Left ventricle myocardium inferior (tissue), 1 donor: ENCODE measurements around the gene VAV2. TPM values are rescaled to one million over a fixed set of nuclear protein-coding genes. Genes with fewer than 3 reads are reported as not detected.

ENCODE experiments used
- DNase-seq: peaks from one replicate; pipeline ENCODE4 v3.0.0-alpha.2; 2020
- H3K27ac ChIP-seq: fragments of 200-600 bp; replicated peaks from 2 replicates; pipeline ENCODE4 v1.8.0; 2021
- H3K27me3 ChIP-seq: fragments of 200-600 bp; 2 replicates; pipeline ENCODE4 v1.8.0; 2021; ENCODE audit warnings: low read depth
- H3K36me3 ChIP-seq: fragments of 200-600 bp; 2 replicates; pipeline ENCODE4 v1.8.0; 2021
- H3K4me1 ChIP-seq: fragments of 200-600 bp; 2 replicates; pipeline ENCODE4 v1.8.0; 2021
- H3K4me3 ChIP-seq: fragments of 200-600 bp; 2 replicates; pipeline ENCODE4 v1.8.0; 2021; ENCODE audit warnings: mild to moderate bottlenecking, moderate library complexity
- H3K9me3 ChIP-seq: fragments of 200-600 bp; replicated peaks from 2 replicates; pipeline ENCODE4 v1.8.0; 2021
- intact Hi-C: fragments of 100-400 bp; cut with micrococcal nuclease; formaldehyde crosslinking; loops from one replicate; pipeline ENCODE4 v1.11.0; 2022
- total RNA-seq: library from RNA; stranded (reverse); fragmentation: NEBNext Ultra II Directional; extraction: Animal tissue kit (Norgen Biotek cat#: 25700); gene quantifications from one replicate; pipeline ENCODE4 v1.2.1, GENCODE V29; 2021
- TF ChIP-seq, protein P1 (sequence below): fragments of 200-600 bp; IDR thresholded peaks from 2 replicates; pipeline ENCODE4 v1.8.0; 2021; ENCODE audit warnings: antibody characterized with exemption, mild to moderate bottlenecking, borderline replicate concordance
- donor health status: DM: no; HTN: yes; CAD: no; lungs with severe emphysema.

VAV2 gene
- total RNA-seq, 1 donor from 2014 or later: 4.1 TPM

DNA sequence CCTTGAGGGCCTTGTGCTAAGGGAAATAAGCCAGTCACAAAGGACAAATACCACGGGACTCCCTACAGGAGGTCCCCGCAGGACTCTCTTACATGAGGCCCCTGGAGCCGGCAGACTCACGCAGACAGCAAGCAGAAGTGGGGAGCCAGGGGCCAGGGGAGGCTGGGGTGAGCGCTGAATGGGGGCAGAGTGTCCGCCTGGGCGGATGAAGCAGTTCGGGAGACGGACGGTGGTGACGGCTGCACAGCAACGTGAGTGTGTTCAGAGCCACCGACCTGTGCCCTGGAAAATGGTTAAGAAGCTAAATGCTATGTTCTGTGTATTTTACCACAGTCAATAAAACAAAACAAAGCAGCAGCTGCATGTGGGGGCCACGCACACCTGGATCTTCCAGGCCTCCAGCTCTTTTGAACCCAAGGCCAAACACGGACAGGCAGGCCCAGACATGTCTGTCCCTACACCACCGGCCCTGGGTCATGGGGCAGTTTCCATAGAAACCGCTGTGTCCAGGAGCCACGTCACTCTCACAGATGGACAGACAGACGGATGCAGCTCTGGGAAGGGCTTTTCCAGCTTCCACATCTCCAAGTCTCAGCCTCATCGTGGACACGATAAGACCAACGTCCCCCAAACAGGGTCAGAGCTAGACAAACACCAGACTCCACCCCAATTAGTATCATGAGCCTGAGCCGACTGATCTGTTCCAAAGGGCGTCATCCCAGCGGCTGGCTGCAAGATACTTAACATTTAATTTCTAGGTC is 103.9 kb downstream of the VAV2 start:
- no peak for DNase-seq
- Histone ChIP-seq H3K27me3 (no peaks in the 10 kb centered on the region), H3K4me1 (peaks cover 4% of the 10 kb centered on the region), H3K36me3 (no peaks in the 10 kb centered on the region), H3K27ac (no peak overlapping the region), H3K9me3 (no peaks in the 10 kb centered on the region), H3K4me3 (no peak overlapping the region)
- TF ChIP-seq, protein P1, sequence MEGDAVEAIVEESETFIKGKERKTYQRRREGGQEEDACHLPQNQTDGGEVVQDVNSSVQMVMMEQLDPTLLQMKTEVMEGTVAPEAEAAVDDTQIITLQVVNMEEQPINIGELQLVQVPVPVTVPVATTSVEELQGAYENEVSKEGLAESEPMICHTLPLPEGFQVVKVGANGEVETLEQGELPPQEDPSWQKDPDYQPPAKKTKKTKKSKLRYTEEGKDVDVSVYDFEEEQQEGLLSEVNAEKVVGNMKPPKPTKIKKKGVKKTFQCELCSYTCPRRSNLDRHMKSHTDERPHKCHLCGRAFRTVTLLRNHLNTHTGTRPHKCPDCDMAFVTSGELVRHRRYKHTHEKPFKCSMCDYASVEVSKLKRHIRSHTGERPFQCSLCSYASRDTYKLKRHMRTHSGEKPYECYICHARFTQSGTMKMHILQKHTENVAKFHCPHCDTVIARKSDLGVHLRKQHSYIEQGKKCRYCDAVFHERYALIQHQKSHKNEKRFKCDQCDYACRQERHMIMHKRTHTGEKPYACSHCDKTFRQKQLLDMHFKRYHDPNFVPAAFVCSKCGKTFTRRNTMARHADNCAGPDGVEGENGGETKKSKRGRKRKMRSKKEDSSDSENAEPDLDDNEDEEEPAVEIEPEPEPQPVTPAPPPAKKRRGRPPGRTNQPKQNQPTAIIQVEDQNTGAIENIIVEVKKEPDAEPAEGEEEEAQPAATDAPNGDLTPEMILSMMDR: no peak
- intact Hi-C loops: no loop called here

DNA sequence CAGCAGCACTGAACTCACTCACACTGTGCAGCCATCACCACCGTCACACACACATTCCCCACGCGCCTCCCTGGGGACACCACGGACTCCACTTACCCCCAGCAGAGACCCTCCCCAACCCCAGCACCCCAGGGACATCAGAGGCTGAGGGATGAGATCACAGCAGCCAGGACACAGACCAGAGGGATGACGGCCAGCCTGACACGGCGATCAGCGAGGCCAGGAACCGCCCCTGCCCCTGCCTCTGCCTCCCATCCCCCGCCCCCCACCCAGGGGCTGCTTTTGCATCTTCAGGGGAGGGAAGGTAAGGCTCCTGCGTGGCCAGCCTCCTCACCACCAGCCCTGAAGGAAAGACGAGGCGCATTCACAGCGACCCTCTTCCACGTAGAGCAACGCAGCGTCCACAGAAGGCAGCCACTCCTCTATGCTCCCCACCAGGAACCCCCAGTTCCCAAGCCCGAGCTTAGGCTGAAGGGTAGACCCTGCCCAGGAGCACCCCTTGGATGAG is 104.5 kb downstream of the VAV2 start:
- no peaks in the 10 kb centered on the region for H3K9me3 ChIP-seq
- TF ChIP-seq, protein P1: no peak
- intact Hi-C loops: no loop called here
- no peaks in the 10 kb centered on the region for H3K27me3 ChIP-seq
- no peak overlapping the region for H3K4me3 ChIP-seq
- DNase-seq: no peak
- no peaks in the 10 kb centered on the region for H3K36me3 ChIP-seq
- no peak overlapping the region for H3K27ac ChIP-seq
- H3K4me1 ChIP-seq: peaks cover 4% of the 10 kb centered on the region

DNA sequence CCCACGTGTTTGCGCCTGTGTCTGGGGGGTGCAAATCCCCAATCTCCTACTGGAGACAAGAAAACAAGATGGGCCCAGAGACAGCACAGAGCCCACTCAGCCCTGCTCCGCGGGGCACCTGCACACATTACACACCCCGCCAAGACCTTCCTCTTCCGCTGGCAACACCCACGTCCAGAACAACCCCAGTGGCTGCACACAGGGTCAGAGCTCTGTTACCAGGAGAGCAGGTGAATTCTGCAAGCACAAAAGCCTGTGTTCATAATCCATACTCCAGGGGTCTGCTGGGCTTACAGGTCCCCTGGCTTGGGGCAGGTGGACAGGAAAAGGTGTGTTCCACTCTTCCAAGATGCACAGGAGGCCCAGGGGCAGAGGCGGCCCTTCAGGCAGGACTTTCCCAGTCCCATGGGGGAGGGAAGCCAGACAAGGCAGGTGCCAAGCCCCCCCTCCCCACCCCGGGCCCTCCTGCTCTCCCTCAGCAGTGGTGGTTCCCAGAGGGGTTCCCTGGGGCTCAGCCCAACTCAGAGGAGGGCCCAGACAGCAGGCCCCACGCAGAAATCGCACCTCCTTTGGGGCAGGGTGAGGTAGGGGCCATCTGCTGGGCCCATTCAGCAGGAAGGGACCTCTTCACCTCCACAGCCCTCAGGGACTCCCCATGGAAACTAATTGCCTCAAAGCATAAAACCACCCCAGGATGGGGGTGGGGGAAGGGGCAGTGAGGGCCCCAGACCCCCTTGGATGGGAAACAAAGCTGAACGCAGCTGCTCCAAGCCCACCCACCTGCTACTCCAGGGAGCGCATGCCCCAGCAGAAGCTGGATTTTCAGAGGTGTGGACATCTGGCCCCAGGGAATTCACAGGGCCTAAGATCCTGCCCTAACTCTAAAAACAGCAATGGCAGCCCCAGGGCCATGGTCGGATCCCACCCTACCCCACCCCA is 105.3 kb downstream of the VAV2 start:
- Histone ChIP-seq H3K27me3 (no peaks in the 10 kb centered on the region), H3K9me3 (no peaks in the 10 kb centered on the region), H3K4me1 (peaks cover 10% of the 10 kb centered on the region), H3K27ac (no peak overlapping the region), H3K36me3 (no peaks in the 10 kb centered on the region), H3K4me3 (no peak overlapping the region)
- TF ChIP-seq, protein P1: no peak
- DNase-seq: no peak
- intact Hi-C loops: no loop called here

DNA sequence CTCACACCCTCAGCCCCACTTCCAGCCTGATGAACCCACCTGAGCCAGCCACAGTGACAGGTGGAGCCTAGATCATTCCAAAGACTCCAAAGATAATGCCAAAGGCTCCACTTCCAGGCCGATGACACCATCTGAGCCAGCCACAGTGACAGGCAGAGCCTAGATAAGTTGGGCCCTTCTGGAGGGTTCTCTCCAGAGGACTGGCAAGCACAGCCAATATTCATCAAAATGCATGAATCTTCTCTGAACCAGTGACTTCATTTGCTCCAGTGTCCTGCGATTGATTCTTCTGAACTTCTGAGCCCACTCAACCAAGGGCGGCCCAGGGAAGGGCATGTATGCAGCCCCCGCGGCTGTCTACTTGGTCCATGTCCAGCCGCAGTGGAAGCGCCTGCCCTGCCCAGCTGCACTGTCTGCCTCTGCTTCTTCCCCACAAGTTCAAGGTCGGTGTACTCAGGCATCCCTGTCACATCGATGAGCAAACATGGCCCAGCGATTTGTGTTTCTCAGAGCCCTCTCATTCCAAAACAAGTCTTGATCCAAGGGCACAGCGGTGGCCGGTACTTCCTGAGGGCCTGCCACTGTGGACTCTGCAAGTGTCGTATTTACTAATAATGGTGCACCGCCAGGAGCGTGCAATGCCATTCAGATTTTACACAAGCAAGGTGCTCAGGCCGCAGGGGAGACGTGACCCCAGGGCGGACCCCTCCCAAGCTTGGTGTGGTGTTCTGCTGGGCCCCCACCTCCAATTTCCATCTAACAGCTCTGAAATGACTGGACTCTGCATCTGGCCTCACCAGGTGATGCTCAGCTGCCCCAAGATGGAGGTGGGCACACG is 107.0 kb downstream of the VAV2 start:
- H3K9me3 ChIP-seq: no peaks in the 10 kb centered on the region
- no peaks in the 10 kb centered on the region for H3K36me3 ChIP-seq
- H3K27me3 ChIP-seq: no peaks in the 10 kb centered on the region
- peaks cover 16% of the 10 kb centered on the region for H3K4me1 ChIP-seq
- intact Hi-C loops: no loop called here
- TF ChIP-seq, protein P1: no peak
- DNase-seq: no peak
- no peak overlapping the region for H3K27ac ChIP-seq
- no peak overlapping the region for H3K4me3 ChIP-seq
